Measurements from ENCODE around the gene CCDC188.

- TF ChIP-seq FOSL1 (IDR thresholded peaks at IDR 0.05; ENCODE audit: insufficient read depth, low read depth, low read length) (no peak), RFX5 (IDR thresholded peaks at IDR 0.05; ENCODE audit: borderline replicate concordance, low read depth, low read length) (no peak)
These were observed 36.2 kb upstream of the CCDC188 start for GRCh38 chr22:20186871-20187546.
